Thyroid gland (tissue), 4 donors: ENCODE data around the gene NCDN. TPM values are rescaled to one million over a fixed set of nuclear protein-coding genes. Genes with fewer than 3 reads are reported as not detected.

ENCODE experiments used
- DNase-seq, 2 donors: peaks; one replicate each; pipeline ENCODE4 v3.0.0-alpha.2; 2019
- H3K27ac ChIP-seq, 3 donors: fragments of 200-600 bp; sonication (generic); 1 replicate in 2 of 3; 2 replicates in 1 of 3; pipeline ENCODE4 v1.5.1; 2016 to 2019; ENCODE audit warnings: mild to moderate bottlenecking in 1 of 3, moderate library complexity in 1 of 3
- H3K27me3 ChIP-seq: fragments of 200-600 bp; sonication (generic); one replicate; pipeline ENCODE4 v1.5.1; 2019
- H3K36me3 ChIP-seq, 2 donors: fragments of 200-600 bp; sonication (generic); one replicate each; pipeline ENCODE4 v1.5.1; 2016 to 2019
- H3K4me1 ChIP-seq, 2 donors: fragments of 200-600 bp; sonication (generic); one replicate each; pipeline ENCODE4 v1.5.1; 2017 to 2019
- H3K4me3 ChIP-seq, 3 donors: fragments of 200-600 bp; sonication (generic); replicated peaks in 1 of 3; 1 replicate in 2 of 3; 2 replicates in 1 of 3; pipeline ENCODE4 v1.5.1; 2016; ENCODE audit warnings: mild to moderate bottlenecking in 1 of 3
- H3K9me3 ChIP-seq: fragments of 200-600 bp; sonication (generic); one replicate; pipeline ENCODE4 v1.5.1; 2017
- POLR2A ChIP-seq, 2 donors: fragments of 450-650 bp; IDR thresholded peaks; one replicate each; pipeline ENCODE4 v1.6.1; 2017; ENCODE audit warnings: antibody characterized with exemption in 2 of 2, mild to moderate bottlenecking in 2 of 2, moderate library complexity in 1 of 2
- WGBS, 2 donors: methylation state at CpG; one replicate each; pipeline ENCODE4 v1.1.5; 2017; 5-methylcytosine and 5-hydroxymethylcytosine counted together
- intact Hi-C: fragments of 100-400 bp; cut with DNase I; formaldehyde crosslinking; loops from one replicate; pipeline ENCODE4 v1.15.1; 2023
- total RNA-seq, 4 donors: library from RNA; depleted of rRNA; stranded (reverse); fragments of >200 nt; gene quantifications; one replicate each; pipeline ENCODE4 v1.2.3, GENCODE V29; 2016
- TF ChIP-seq, protein P1 (sequence below), 6 experiments: fragments of 200-600 bp in 3 of 6; fragments of 450-650 bp in 3 of 6; sonication (generic) in 3 of 6; IDR thresholded peaks; one replicate each; pipeline ENCODE4 v1.5.1; 2016 to 2019; ENCODE audit warnings: antibody characterized with exemption in 6 of 6, mild to moderate bottlenecking in 2 of 6, inconsistent platforms in 1 of 6, moderate library complexity in 1 of 6

Gene NCDN
- total RNA-seq, 4 donors from 2014 or later: 16.1 to 32.0 (median 26.9) TPM

DNA sequence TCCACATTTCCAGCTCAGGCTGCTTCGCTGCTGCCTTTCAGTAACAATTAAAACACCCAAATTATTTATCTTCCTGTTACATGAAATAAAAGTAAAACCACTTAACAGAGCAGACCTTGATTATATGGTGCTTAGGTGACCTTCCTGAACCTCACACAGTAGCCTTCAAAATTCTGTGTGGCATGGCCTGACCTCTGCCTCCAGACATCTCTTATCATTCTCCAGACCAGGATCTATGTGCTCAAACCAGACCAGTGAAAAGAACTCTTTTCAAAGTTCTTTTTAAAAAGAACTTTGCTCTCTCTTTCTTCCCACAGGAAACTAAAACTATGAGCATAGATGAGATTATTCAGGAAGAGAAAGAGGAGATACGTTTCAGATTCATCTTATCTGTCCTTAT lies 38.2 kb upstream of the NCDN start:
- 78 to 88% methylated on average over 2 of the region's 2 CpGs for WGBS, 2 donors
- H3K9me3 ChIP-seq: no peaks in the 10 kb centered on the region
- H3K4me1 ChIP-seq: peaks cover 0 to 7% of the 10 kb centered on the region in 2 donors
- no peak for DNase-seq
- intact Hi-C loops: no loop called here
- H3K4me3 ChIP-seq: no peak overlapping the region
- no peaks in the 10 kb centered on the region for H3K27me3 ChIP-seq
- TF ChIP-seq, protein P1, sequence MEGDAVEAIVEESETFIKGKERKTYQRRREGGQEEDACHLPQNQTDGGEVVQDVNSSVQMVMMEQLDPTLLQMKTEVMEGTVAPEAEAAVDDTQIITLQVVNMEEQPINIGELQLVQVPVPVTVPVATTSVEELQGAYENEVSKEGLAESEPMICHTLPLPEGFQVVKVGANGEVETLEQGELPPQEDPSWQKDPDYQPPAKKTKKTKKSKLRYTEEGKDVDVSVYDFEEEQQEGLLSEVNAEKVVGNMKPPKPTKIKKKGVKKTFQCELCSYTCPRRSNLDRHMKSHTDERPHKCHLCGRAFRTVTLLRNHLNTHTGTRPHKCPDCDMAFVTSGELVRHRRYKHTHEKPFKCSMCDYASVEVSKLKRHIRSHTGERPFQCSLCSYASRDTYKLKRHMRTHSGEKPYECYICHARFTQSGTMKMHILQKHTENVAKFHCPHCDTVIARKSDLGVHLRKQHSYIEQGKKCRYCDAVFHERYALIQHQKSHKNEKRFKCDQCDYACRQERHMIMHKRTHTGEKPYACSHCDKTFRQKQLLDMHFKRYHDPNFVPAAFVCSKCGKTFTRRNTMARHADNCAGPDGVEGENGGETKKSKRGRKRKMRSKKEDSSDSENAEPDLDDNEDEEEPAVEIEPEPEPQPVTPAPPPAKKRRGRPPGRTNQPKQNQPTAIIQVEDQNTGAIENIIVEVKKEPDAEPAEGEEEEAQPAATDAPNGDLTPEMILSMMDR (IDR thresholded peaks at IDR 0.05): no peak
- TF ChIP-seq POLR2A (IDR thresholded peaks at IDR 0.05): no peak
- no peaks in the 10 kb centered on the region for H3K36me3 ChIP-seq
- no peak overlapping the region for H3K27ac ChIP-seq

DNA sequence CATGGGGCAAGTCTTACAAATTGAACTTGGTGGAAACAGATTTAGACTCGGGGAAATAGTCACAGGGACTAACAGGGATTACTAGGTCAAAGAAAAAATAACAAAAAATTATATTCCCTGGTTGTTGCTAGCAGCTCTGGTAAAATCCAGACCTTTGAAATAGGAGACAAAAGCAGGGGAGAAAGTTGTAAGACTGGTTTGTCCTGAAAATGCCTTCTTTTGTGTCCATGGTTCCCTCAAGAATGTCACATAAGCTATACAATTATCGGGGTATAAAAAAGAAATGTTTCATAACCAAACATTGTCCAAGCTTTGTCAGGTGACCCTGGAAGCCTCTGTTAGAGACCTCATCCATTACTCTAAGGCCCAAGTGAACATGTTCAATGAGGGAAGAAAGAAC lies 33.5 kb upstream of the NCDN start:
- 30 to 37% methylated on average over 2 of the region's 2 CpGs for WGBS, 2 donors

DNA sequence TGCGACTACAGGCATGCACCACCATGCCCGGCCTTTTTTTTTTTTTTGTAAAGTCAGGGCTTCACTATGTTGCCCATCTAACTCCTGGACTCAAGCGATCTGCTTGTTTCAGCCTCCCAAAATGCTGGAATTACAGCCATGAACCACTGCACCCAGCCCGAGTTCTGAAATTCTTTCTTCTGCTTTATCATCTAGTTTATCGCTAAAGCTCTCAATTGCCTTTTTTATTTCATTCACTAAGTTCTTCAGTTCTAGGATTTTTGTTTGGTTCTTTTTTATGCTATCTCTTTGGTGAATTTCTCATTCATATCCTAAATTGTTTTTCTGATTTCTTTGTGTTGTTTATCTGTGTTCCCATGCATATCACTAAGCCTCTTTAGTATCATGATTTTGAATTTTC lies 27.4 kb upstream of the NCDN start:
- Histone ChIP-seq H3K27me3 (no peaks in the 10 kb centered on the region), H3K9me3 (no peaks in the 10 kb centered on the region), H3K27ac (no peak overlapping the region), H3K36me3 (no peaks in the 10 kb centered on the region), H3K4me1 (peaks cover 9 to 10% of the 10 kb centered on the region in 2 donors), H3K4me3 (no peak overlapping the region)
- TF ChIP-seq POLR2A (IDR thresholded peaks at IDR 0.05): no peak
- TF ChIP-seq, protein P1 (IDR thresholded peaks at IDR 0.05): no peak
- WGBS, 2 donors: 77 to 78% methylated on average over 5 of the region's 5 CpGs
- intact Hi-C loops: loop anchor here (5.0 kb wide), 1 partner anchor 68 kb away; no protein-coding TSS in a partner anchor
- no peak for DNase-seq

More for the DNA sequence above, 33.5 kb upstream of the NCDN start:
- intact Hi-C loops: no loop called here
- H3K36me3 ChIP-seq: no peaks in the 10 kb centered on the region
- no peaks in the 10 kb centered on the region for H3K9me3 ChIP-seq
- TF ChIP-seq POLR2A (IDR thresholded peaks at IDR 0.05): no peak
- TF ChIP-seq, protein P1 (IDR thresholded peaks at IDR 0.05): no peak
- no peaks in the 10 kb centered on the region for H3K27me3 ChIP-seq
- no peak for DNase-seq
- H3K4me1 ChIP-seq: peaks cover 0 to 7% of the 10 kb centered on the region in 2 donors
- no peak overlapping the region for H3K4me3 ChIP-seq
- peak overlapping the region in 1 of 3 donors; percentile 18 for H3K27ac ChIP-seq

GRCh38 chr1:35530946-35531345 lies 26.7 kb upstream of the NCDN start:
- no peak overlapping the region for H3K27ac ChIP-seq
- WGBS, 2 donors: 94% methylated on average over 2 of the region's 2 CpGs; no CpG with 5 or more reads in 1 of the 2 donors
- H3K36me3 ChIP-seq: no peaks in the 10 kb centered on the region
- no peaks in the 10 kb centered on the region for H3K9me3 ChIP-seq
- H3K4me1 ChIP-seq: peaks cover 9 to 10% of the 10 kb centered on the region in 2 donors
- intact Hi-C loops: loop anchor here (5.0 kb wide), 1 partner anchor 69 kb away; no protein-coding TSS in a partner anchor
- DNase-seq: no peak
- TF ChIP-seq POLR2A (IDR thresholded peaks at IDR 0.05): no peak
- TF ChIP-seq, protein P1 (IDR thresholded peaks at IDR 0.05): no peak
- no peak overlapping the region for H3K4me3 ChIP-seq
- H3K27me3 ChIP-seq: no peaks in the 10 kb centered on the region

DNA sequence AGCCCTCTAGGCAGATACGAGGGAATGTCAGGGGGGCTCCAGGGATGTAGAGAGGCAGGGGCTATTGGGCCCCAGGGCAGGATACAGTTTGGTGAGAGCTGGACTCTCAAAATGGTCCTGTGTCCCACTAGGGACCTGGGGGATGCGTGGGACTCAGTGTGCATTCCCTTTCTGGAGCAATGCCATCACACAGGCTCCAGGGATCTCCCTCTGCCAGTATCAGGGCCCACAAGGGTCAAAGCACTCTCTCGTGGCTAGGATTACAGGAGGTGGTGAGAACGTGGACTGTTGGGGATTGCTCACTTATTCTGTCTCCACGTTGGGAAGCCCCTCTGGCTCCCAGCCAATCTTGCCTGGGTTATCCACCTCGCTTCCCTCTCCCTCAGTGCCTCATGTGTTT lies 26.2 kb upstream of the NCDN start:
- 75 to 78% methylated on average over 5 to 6 of the region's 6 CpGs for WGBS, 2 donors
- intact Hi-C loops: loop anchor here (5.0 kb wide), 1 partner anchor 69 kb away; no protein-coding TSS in a partner anchor
- Histone ChIP-seq H3K27ac (no peak overlapping the region), H3K36me3 (no peaks in the 10 kb centered on the region), H3K4me3 (no peak overlapping the region), H3K27me3 (no peaks in the 10 kb centered on the region), H3K9me3 (no peaks in the 10 kb centered on the region), H3K4me1 (peaks cover 9 to 10% of the 10 kb centered on the region in 2 donors)
- DNase-seq: no peak
- TF ChIP-seq, protein P1 (IDR thresholded peaks at IDR 0.05): no peak
- TF ChIP-seq POLR2A (IDR thresholded peaks at IDR 0.05): no peak
